Mesendoderm (in vitro differentiated cells): ENCODE measurements around the gene PDXDC1.
"Not testable (repeated sequence)": the region's sequence is repeated elsewhere in the genome, so short reads cannot be mapped to it uniquely, and the experiment has no call there.

ENCODE experiments used
- DNase-seq: peaks from one replicate; pipeline ENCODE4 v3.0.0; 2013
- H2AK5ac ChIP-seq: 2 replicates; pipeline ENCODE4 v1.6.1; 2013; ENCODE audit warnings: low read length, inconsistent platforms
- H2BK120ac ChIP-seq: 2 replicates; pipeline ENCODE4 v1.6.1; 2013; ENCODE audit warnings: low read depth, mild to moderate bottlenecking, low read length, moderate library complexity, mixed read lengths
- H2BK15ac ChIP-seq: replicated peaks from 2 replicates; pipeline ENCODE4 v1.6.1; 2013; ENCODE audit warnings: low read depth, mild to moderate bottlenecking, moderate library complexity
- H2BK5ac ChIP-seq: 2 replicates; pipeline ENCODE4 v1.6.1; 2013; ENCODE audit warnings: low read length, inconsistent platforms
- H3K18ac ChIP-seq: 2 replicates; pipeline ENCODE4 v1.6.1; 2013; ENCODE audit warnings: mild to moderate bottlenecking, low read length, mixed read lengths
- H3K23ac ChIP-seq: one replicate; pipeline ENCODE4 v1.6.1; 2013; ENCODE audit warnings: low read length
- H3K27ac ChIP-seq: 2 replicates; pipeline ENCODE4 v1.5.1; 2013; ENCODE audit warnings: low read depth, mild to moderate bottlenecking, inconsistent platforms, low read length, moderate library complexity
- H3K27me3 ChIP-seq: 2 replicates; pipeline ENCODE4 v1.6.1; 2013; ENCODE audit warnings: low read length, control low read depth, mild to moderate bottlenecking, inconsistent platforms; ENCODE audit not compliant: insufficient read depth, poor library complexity
- H3K36me3 ChIP-seq: 2 replicates; pipeline ENCODE4 v1.6.1; 2013; ENCODE audit warnings: low read length, inconsistent platforms; ENCODE audit not compliant: control insufficient read depth, insufficient read depth
- H3K4ac ChIP-seq: one replicate; pipeline ENCODE4 v1.6.1; 2013; ENCODE audit warnings: low read depth, mild to moderate bottlenecking, low read length, moderate library complexity
- H3K4me1 ChIP-seq: 2 replicates; pipeline ENCODE4 v1.6.1; 2013; ENCODE audit warnings: low read depth, low read length, inconsistent platforms; ENCODE audit not compliant: control insufficient read depth
- H3K4me2 ChIP-seq: 2 replicates; pipeline ENCODE4 v1.6.1; 2013; ENCODE audit warnings: low read length
- H3K4me3 ChIP-seq: 2 replicates; pipeline ENCODE4 v1.5.1; 2013; ENCODE audit warnings: mild to moderate bottlenecking, low read length
- H3K56ac ChIP-seq: one replicate; pipeline ENCODE4 v1.6.1; 2013; ENCODE audit warnings: low read length
- H3K79me1 ChIP-seq: 2 replicates; pipeline ENCODE4 v1.6.1; 2013; ENCODE audit warnings: low read length, inconsistent platforms
- H3K79me2 ChIP-seq: 2 replicates; pipeline ENCODE4 v1.6.1; 2013; ENCODE audit warnings: mild to moderate bottlenecking, low read length; ENCODE audit not compliant: control insufficient read depth, insufficient read depth
- H3K9ac ChIP-seq: 2 replicates; pipeline ENCODE4 v1.6.1; 2013; ENCODE audit warnings: low read length, inconsistent platforms
- H4K5ac ChIP-seq: one replicate; pipeline ENCODE4 v1.6.1; 2013; ENCODE audit warnings: low read length
- H4K8ac ChIP-seq: one replicate; pipeline ENCODE4 v1.6.1; 2013; ENCODE audit warnings: low read depth, mild to moderate bottlenecking, control low read depth, low read length, moderate library complexity
- WGBS: extraction: QIAGEN DNeasy Blood & Tissue Kit; methylation state at CpG from one replicate; pipeline ENCODE4 v1.1.7; 2013; ENCODE audit warnings: low lambda C conversion rate, missing lambda C conversion rate; ENCODE audit not compliant: insufficient coverage; ENCODE audit errors: extremely low coverage; 5-methylcytosine and 5-hydroxymethylcytosine counted together

The PDXDC1 gene

DNA sequence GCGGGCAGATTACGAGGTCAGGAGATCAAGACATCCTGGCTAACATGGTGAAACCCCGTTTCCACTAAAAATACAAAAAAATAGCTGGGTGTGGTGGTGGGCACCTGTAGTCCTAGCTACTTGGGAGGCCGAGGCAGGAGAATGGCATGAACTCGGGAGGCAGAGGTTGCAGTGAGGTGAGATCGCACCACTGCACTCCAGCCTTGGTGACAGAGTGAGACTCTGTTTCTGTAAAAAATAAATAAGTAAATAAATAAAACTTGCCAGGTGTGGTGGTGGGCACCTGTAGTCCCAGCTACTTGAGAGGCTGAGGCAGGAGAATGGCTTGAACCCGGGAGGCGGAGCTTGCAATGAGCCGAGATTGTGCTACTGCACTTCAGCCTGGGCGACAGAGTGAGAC lies 38.1 kb downstream of the PDXDC1 start:
- not testable (repeated sequence) for H2BK120ac ChIP-seq, H3K27ac ChIP-seq, H3K9ac ChIP-seq, H3K4me3 ChIP-seq, H2AK5ac ChIP-seq, H3K79me1 ChIP-seq, H3K18ac ChIP-seq, H3K4ac ChIP-seq, H3K4me2 ChIP-seq, H4K8ac ChIP-seq, H2BK15ac ChIP-seq, H3K56ac ChIP-seq, H4K5ac ChIP-seq, H3K4me1 ChIP-seq, H3K36me3 ChIP-seq, H3K27me3 ChIP-seq, H3K23ac ChIP-seq, DNase-seq, H2BK5ac ChIP-seq, H3K79me2 ChIP-seq
- WGBS = no CpG with 5 or more reads among the region's 10 CpGs

DNA sequence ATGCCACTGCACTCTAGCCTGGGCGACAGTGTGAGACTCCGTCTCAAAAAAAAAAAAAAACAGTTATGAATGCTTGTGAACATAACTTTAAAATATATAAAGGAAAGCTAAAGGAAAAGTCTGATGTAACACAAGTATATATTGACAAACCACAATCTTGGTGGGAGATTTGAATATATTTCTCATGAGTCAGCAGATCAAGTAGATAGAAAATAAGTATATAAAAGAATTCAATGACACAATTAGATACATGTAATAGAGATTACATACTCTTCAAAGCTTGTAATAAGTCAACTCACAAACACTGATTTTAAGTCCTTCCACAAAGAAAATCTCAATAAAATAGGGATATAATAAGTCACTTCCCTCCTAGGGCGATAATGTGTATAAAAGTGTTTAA lies 40.8 kb downstream of the PDXDC1 start:
- H3K27me3 ChIP-seq, H3K4ac ChIP-seq, H3K56ac ChIP-seq, H3K36me3 ChIP-seq, H2BK120ac ChIP-seq, H3K79me2 ChIP-seq, H3K18ac ChIP-seq, H2BK5ac ChIP-seq, H2BK15ac ChIP-seq, H3K27ac ChIP-seq, H4K5ac ChIP-seq, H3K79me1 ChIP-seq, DNase-seq, H3K4me3 ChIP-seq, H3K23ac ChIP-seq, H3K9ac ChIP-seq, H3K4me1 ChIP-seq, H3K4me2 ChIP-seq, H2AK5ac ChIP-seq, H4K8ac ChIP-seq: not testable (repeated sequence)
- WGBS = no CpG with 5 or more reads among the region's 3 CpGs

DNA sequence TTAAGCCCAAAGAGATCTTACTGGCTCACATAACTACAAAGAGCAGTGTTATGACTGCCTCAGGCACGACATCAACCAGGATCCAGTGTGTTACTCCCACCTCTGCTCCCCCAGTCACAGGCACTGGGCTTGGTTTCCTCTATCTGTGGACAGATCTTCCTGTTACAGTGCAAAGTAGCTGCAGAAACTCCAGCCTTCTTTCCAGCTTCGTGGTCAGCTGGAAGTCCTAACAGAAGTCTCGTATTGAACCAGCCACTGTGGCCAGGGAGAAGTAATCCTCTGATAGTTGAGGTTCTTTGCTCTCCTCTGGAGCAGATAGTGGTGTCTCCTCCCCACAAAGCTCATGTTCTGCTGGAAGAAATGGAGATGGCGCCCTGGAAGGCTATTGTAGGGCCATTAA lies 41.5 kb downstream of the PDXDC1 start:
- H3K56ac ChIP-seq, H3K23ac ChIP-seq, H3K4ac ChIP-seq, H4K8ac ChIP-seq, H3K4me1 ChIP-seq, H3K4me2 ChIP-seq, H2BK5ac ChIP-seq, H3K4me3 ChIP-seq, H4K5ac ChIP-seq, H3K9ac ChIP-seq, H2BK120ac ChIP-seq, H2AK5ac ChIP-seq, H2BK15ac ChIP-seq, H3K79me1 ChIP-seq, H3K27me3 ChIP-seq, H3K36me3 ChIP-seq, DNase-seq, H3K27ac ChIP-seq, H3K79me2 ChIP-seq, H3K18ac ChIP-seq: not testable (repeated sequence)
- no CpG with 5 or more reads among the region's 4 CpGs for WGBS

DNA sequence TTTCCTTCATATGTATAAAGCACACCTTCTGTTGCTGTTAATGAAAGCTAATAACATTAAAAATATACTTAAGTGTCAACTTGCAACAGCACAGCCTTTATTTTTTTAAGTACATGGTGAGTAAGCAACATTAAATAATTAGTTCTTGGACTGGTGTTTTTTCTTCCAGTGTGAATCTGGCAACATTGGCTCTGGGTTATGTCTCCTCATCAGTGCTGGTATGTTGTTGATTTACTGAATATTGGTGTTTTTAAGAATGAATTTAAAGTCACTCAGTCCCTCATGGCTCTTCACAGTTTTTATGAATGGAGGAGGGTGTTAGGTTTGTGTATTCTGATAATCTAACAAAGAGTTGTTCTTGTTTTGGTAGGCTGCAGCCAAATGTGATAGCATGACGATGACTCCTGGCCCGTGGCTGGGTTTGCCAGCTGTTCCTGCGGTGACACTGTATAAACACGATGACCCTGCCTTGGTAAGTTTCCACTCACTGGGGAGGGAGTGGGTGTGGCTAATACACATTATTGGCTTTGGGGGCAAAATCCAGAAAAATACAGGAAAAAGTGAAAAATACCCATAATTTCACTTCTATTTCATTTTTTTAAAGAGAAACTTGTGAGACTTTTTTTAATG lies 42.2 kb downstream of the PDXDC1 start:
- H2BK120ac ChIP-seq, H2AK5ac ChIP-seq, H2BK15ac ChIP-seq, H3K9ac ChIP-seq, H3K4ac ChIP-seq, H4K5ac ChIP-seq, H3K36me3 ChIP-seq, H4K8ac ChIP-seq, H3K79me1 ChIP-seq, H3K23ac ChIP-seq, H3K56ac ChIP-seq, H2BK5ac ChIP-seq, H3K4me2 ChIP-seq, H3K4me3 ChIP-seq, H3K27ac ChIP-seq, H3K18ac ChIP-seq, H3K4me1 ChIP-seq, H3K27me3 ChIP-seq, H3K79me2 ChIP-seq: not testable (repeated sequence)
- DNase-seq = peak; percentile 27
- WGBS = no CpG with 5 or more reads among the region's 4 CpGs

DNA sequence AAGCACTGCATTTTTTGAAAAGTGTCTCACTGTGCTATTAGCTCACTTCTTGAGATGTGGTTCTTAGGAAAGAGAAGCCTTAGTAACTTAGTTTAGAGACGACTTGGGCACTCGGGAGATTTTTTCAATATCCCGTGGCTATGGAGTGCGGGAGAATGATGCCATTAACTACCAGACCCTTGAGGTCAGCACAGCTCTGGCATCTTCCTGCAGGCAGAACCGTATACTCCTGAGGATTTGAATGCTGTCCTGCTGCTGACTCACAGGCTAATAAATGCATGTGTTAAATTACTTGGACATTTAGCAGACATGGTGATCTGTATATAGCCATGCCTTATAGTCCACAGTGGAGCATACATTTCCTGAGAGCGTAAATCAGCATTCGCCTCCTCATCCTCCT lies 46.6 kb downstream of the PDXDC1 start:
- H2BK5ac ChIP-seq, H2AK5ac ChIP-seq, H3K9ac ChIP-seq, H3K56ac ChIP-seq, DNase-seq, H3K4me1 ChIP-seq, H4K5ac ChIP-seq, H2BK120ac ChIP-seq, H3K4me2 ChIP-seq, H3K4ac ChIP-seq, H3K23ac ChIP-seq, H3K18ac ChIP-seq, H3K4me3 ChIP-seq, H2BK15ac ChIP-seq, H3K79me2 ChIP-seq, H3K36me3 ChIP-seq, H3K79me1 ChIP-seq, H4K8ac ChIP-seq, H3K27me3 ChIP-seq, H3K27ac ChIP-seq: not testable (repeated sequence)
- WGBS = no CpG with 5 or more reads among the region's 7 CpGs

DNA sequence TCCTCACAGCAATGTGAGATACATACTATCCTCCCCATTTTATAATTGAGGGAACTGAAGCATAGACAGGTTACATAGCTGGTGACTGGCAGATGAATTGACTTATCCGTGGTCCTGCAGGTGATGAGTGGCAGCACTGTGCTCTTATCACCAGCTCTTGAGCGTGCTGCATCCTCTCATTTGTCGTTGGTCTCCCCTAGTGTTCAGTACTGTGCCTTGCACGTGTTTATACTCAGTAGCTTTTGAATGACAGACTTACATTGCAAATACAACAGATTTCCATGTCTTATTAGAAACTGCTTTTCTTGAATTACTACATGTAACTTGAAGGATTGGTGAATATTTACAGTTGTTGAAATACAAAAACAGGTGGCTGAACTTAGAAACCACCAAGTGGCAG lies 47.4 kb downstream of the PDXDC1 start:
- H3K27me3 ChIP-seq, H3K9ac ChIP-seq, H4K8ac ChIP-seq, H3K4ac ChIP-seq, H3K27ac ChIP-seq, H3K18ac ChIP-seq, H3K23ac ChIP-seq, H2BK120ac ChIP-seq, H4K5ac ChIP-seq, H3K79me1 ChIP-seq, H3K36me3 ChIP-seq, H2AK5ac ChIP-seq, H3K4me3 ChIP-seq, H3K56ac ChIP-seq, H3K79me2 ChIP-seq, H2BK15ac ChIP-seq, H3K4me2 ChIP-seq, H3K4me1 ChIP-seq, H2BK5ac ChIP-seq: not testable (repeated sequence)
- DNase-seq = peak; percentile 67
- no CpG with 5 or more reads among the region's 4 CpGs for WGBS
